Loucy (cell line): ENCODE data around the gene SNTA1.
"Not testable (repeated sequence)": the region's sequence is repeated elsewhere in the genome, so short reads cannot be mapped to it uniquely, and the experiment has no call there.

Experiments
- H2AFZ ChIP-seq: fragments of 200-600 bp; sonication (generic); 2 replicates; pipeline ENCODE4 v1.6.0; 2016; ENCODE audit warnings: antibody characterized with exemption, mild to moderate bottlenecking, low read length, moderate library complexity
- H3F3A ChIP-seq: fragments of 200-600 bp; 2 replicates; pipeline ENCODE4 v1.6.0; 2016; ENCODE audit warnings: antibody characterized with exemption, low read depth, mild to moderate bottlenecking
- H3K27me3 ChIP-seq: fragments of 200-600 bp; sonication (generic); 2 replicates; pipeline ENCODE4 v1.6.1; 2014; ENCODE audit warnings: low read length, mild to moderate bottlenecking; ENCODE audit not compliant: insufficient read depth, poor library complexity, severe bottlenecking
- H3K36me3 ChIP-seq: fragments of 200-600 bp; sonication (generic); 2 replicates; pipeline ENCODE4 v1.6.1; 2016; ENCODE audit warnings: low read length; ENCODE audit not compliant: insufficient read depth
- H3K4me1 ChIP-seq: fragments of 200-600 bp; sonication (generic); 2 replicates; pipeline ENCODE4 v1.5.1; 2014; ENCODE audit warnings: low read length, mild to moderate bottlenecking; ENCODE audit not compliant: insufficient read depth, poor library complexity, severe bottlenecking
- H3K4me2 ChIP-seq: fragments of 200-600 bp; sonication (generic); 2 replicates; pipeline ENCODE4 v1.6.0; 2014; ENCODE audit warnings: antibody characterized with exemption, low read length, low read depth, mild to moderate bottlenecking; ENCODE audit not compliant: poor library complexity, severe bottlenecking
- H3K4me3 ChIP-seq: fragments of 200-600 bp; sonication (generic); 2 replicates; pipeline ENCODE4 v1.5.1; 2014; ENCODE audit warnings: low read length, mild to moderate bottlenecking, mixed read lengths; ENCODE audit not compliant: poor library complexity, severe bottlenecking
- H3K79me2 ChIP-seq: fragments of 200-600 bp; sonication (generic); 2 replicates; pipeline ENCODE4 v1.6.1; 2014; ENCODE audit warnings: low read length; ENCODE audit not compliant: insufficient read depth
- H3K9ac ChIP-seq: fragments of 200-600 bp; sonication (generic); 2 replicates; pipeline ENCODE4 v1.6.0; 2014; ENCODE audit warnings: mild to moderate bottlenecking, low read depth, low read length, moderate library complexity; ENCODE audit not compliant: poor library complexity, severe bottlenecking
- H3K9me2 ChIP-seq: fragments of 200-600 bp; sonication (generic); replicated peaks from 2 replicates; pipeline ENCODE4 v1.6.1; 2016; ENCODE audit warnings: low read depth, low read length, mixed read lengths
- H3K9me3 ChIP-seq: fragments of 200-600 bp; sonication (generic); 2 replicates; pipeline ENCODE4 v1.6.1; 2014; ENCODE audit warnings: mild to moderate bottlenecking, antibody characterized with exemption, low read length, low read depth; ENCODE audit not compliant: insufficient read depth
- H4K20me1 ChIP-seq: fragments of 200-600 bp; sonication (generic); 2 replicates; pipeline ENCODE4 v1.6.0; 2014; ENCODE audit warnings: antibody characterized with exemption, low read length, mild to moderate bottlenecking; ENCODE audit not compliant: insufficient read depth, poor library complexity, severe bottlenecking
- EZH2phosphoT487 ChIP-seq: fragments of 200-600 bp; IDR thresholded peaks from 2 replicates; pipeline ENCODE4 v1.6.1; 2018; ENCODE audit warnings: antibody characterized with exemption, mild to moderate bottlenecking, moderate library complexity, borderline replicate concordance
- TF ChIP-seq, protein P1 (sequence below): fragments of 200-600 bp; sonication (generic); conservative IDR thresholded peaks from 2 replicates; pipeline ENCODE4 v1.5.1; 2014; ENCODE audit warnings: mild to moderate bottlenecking, antibody characterized with exemption, low read length

Gene SNTA1

DNA sequence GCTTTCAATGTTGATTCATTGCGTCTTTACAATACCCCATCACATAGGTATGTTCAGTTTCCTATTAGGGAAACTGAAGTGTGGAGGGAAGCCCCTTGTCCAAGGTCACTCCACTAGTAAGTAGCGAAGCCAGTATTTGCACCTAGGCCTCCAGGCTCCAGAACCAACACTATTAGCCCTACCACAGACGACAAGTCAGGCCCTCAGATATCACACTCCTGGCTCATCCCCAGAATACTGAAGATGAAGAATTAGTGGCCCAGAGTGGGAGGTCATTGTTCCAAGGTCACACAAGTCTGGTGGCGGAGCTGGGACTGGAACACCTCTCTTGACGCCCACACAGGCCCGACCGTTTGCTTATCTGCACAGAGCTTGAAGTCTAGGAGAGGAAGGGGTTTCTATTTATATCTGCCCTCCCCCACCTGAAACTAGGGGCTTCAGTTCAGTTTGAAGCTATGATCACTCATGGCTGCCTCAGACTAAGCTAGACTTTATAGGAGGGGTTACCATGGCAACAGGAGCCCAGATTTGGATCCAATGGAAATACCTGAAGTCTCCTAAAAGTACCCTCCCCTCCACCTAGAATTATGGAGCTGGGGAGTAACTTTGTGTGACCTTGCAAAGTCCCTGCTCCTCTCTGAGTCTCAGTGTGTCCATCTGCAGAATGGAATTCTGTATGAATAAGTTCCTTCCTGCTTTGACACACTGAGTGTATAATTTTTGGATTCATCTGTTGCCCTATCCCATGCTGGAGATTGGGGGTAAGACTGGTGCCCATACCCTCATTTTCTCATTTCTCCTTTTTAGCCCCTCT lies 2.2 kb downstream of the SNTA1 start:
- Histone ChIP-seq H3K79me2 (no peaks in the 10 kb centered on the region), H3K27me3 (no peaks in the 10 kb centered on the region), H3K36me3 (no peaks in the 10 kb centered on the region), H3F3A (0 out of 2 replicates have a peak, but pooled peaks cover 3% of the 10 kb centered on the region), H3K4me2 (no peak overlapping the region), H4K20me1 (no peaks in the 10 kb centered on the region), H3K9me3 (no peaks in the 10 kb centered on the region), H3K9me2 (no peaks in the 10 kb centered on the region), H3K4me3 (no peak overlapping the region), H2AFZ (no peak overlapping the region), H3K4me1 (peaks cover 25% of the 10 kb centered on the region), H3K9ac (no peak overlapping the region)
- TF ChIP-seq EZH2phosphoT487, result no peak
- TF ChIP-seq, protein P1, sequence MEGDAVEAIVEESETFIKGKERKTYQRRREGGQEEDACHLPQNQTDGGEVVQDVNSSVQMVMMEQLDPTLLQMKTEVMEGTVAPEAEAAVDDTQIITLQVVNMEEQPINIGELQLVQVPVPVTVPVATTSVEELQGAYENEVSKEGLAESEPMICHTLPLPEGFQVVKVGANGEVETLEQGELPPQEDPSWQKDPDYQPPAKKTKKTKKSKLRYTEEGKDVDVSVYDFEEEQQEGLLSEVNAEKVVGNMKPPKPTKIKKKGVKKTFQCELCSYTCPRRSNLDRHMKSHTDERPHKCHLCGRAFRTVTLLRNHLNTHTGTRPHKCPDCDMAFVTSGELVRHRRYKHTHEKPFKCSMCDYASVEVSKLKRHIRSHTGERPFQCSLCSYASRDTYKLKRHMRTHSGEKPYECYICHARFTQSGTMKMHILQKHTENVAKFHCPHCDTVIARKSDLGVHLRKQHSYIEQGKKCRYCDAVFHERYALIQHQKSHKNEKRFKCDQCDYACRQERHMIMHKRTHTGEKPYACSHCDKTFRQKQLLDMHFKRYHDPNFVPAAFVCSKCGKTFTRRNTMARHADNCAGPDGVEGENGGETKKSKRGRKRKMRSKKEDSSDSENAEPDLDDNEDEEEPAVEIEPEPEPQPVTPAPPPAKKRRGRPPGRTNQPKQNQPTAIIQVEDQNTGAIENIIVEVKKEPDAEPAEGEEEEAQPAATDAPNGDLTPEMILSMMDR, result no peak

DNA sequence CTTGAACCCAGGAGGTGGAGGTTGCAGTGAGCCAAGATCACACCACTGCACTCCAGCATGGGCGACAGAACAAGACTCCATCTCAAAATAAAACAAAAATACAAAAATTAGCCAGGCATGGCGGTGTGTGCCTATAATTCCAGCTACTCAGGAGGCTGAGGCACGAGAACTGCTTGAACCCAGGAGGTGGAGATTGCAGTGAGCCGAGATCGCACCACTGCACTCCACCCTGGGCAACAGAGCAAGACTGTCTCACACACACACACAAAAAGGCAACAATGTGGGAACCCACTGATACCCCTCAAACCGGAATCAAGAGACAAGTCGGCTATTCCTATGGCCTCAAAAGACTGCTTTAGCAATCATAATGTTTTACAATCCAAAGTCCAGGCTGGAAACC lies 3.0 kb downstream of the SNTA1 start:
- H3K4me1 ChIP-seq, result peaks cover 21% of the 10 kb centered on the region
- not testable (repeated sequence) for H3K36me3 ChIP-seq, H3K9ac ChIP-seq, H2AFZ ChIP-seq, H3K9me2 ChIP-seq, H3K9me3 ChIP-seq, H3F3A ChIP-seq, H3K4me2 ChIP-seq, H3K79me2 ChIP-seq, H3K4me3 ChIP-seq, H4K20me1 ChIP-seq, H3K27me3 ChIP-seq

DNA sequence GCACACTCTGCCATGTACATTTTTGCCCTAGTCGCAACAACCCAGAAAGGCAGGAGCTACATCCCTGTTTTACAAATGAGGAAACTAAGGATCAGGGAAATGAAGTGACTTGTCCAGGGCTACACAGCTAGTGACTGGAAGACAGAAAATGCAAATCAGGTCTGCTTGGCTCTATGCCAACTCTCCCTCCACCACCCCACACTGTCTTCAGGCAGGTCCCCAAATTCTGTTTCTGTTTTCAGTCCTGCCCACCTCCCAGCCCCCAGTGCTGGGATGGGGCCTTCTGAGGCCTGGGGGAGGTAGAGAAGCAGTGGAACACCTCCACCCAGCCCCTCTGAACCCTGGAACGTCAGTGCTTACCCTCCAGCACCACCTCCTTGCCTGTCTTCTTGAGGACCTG lies 5.1 kb downstream of the SNTA1 start:
- Histone ChIP-seq H3K4me2 (no peak overlapping the region), H4K20me1 (no peaks in the 10 kb centered on the region), H3K36me3 (no peaks in the 10 kb centered on the region), H3K4me1 (peaks cover 8% of the 10 kb centered on the region), H3F3A (no peaks in the 10 kb centered on the region), H3K4me3 (no peak overlapping the region), H3K9ac (no peak overlapping the region), H3K27me3 (no peaks in the 10 kb centered on the region), H3K9me2 (no peaks in the 10 kb centered on the region), H3K9me3 (no peaks in the 10 kb centered on the region), H3K79me2 (no peaks in the 10 kb centered on the region), H2AFZ (no peak overlapping the region)
- no peak for TF ChIP-seq EZH2phosphoT487
- TF ChIP-seq, protein P1, result no peak
